Measurements from ENCODE around the gene ANKRD28. TPM values are rescaled to one million over a fixed set of nuclear protein-coding genes. Genes with fewer than 3 reads are reported as not detected.

Gene ANKRD28
- total and polyA plus RNA-seq, 2 of the 13 experiments (the other 11 are each of a cell fraction or from before 2014, with no cell fraction given) = 21.0 to 28.9 TPM

GRCh38 chr3:15810702-15811101 is 12.9 kb upstream of the ANKRD28 start:
- FAIRE-seq (peak; percentile 37), DNase-seq (ENCODE audit: low spot score) (no peak), ATAC-seq (no peak)
- H3K4me2 ChIP-seq (ENCODE audit: low read depth, low read length) = no peak overlapping the region
- H4K20me1 ChIP-seq (ENCODE audit: insufficient read depth, low read length) = no peaks in the 10 kb centered on the region
- H3K36me3 ChIP-seq (replicated peaks in 1 of 2; ENCODE audit: control insufficient read depth in 1 of 2, insufficient read depth in 2 of 2, low read length in 2 of 2) = no peaks in the 10 kb centered on the region; a peak in 1 of 5 replicates
- H3K4me3 ChIP-seq (replicated peaks in 1 of 3; ENCODE audit: insufficient read depth in 1 of 3, low read depth in 2 of 3, low read length in 3 of 3) = no peak overlapping the region
- no peak overlapping the region for H3K27ac ChIP-seq (ENCODE audit: extremely low read length, insufficient read depth, low read length)
- TF ChIP-seq FLYWCH1 (CRISPR knock-in tag; IDR thresholded peaks at IDR 0.05) (no peak), ATF6 (CRISPR knock-in tag; conservative IDR thresholded peaks at IDR 0.05) (no peak), ZNF672 (CRISPR knock-in tag; IDR thresholded peaks at IDR 0.05) (no peak), CEBPG (CRISPR knock-in tag; IDR thresholded peaks at IDR 0.05) (no peak), TBL1XR1 (IDR thresholded peaks at IDR 0.05; ENCODE audit: borderline replicate concordance, low read length, partially characterized antibody) (no peak), ZSCAN31 (CRISPR knock-in tag; IDR thresholded peaks at IDR 0.05; ENCODE audit: low read depth) (no peak), CENPT (CRISPR knock-in tag; IDR thresholded peaks at IDR 0.05; ENCODE audit: low read depth) (no peak), MEIS1 (CRISPR knock-in tag; IDR thresholded peaks at IDR 0.05; ENCODE audit: borderline replicate concordance) (no peak), ZBTB42 (CRISPR knock-in tag; IDR thresholded peaks at IDR 0.05) (no peak), ZNF33A (CRISPR knock-in tag; IDR thresholded peaks at IDR 0.05; ENCODE audit: borderline replicate concordance) (no peak), ADNP (CRISPR knock-in tag; IDR thresholded peaks at IDR 0.05) (no peak), E2F2 (CRISPR knock-in tag; IDR thresholded peaks at IDR 0.05; ENCODE audit: borderline replicate concordance) (no peak), SIN3B (IDR thresholded peaks at IDR 0.05; ENCODE audit: low read length) (no peak), MIXL1 (CRISPR knock-in tag; IDR thresholded peaks at IDR 0.05) (no peak), ZNF326 (CRISPR knock-in tag; IDR thresholded peaks at IDR 0.05; ENCODE audit: borderline replicate concordance) (no peak), ZSCAN30 (CRISPR knock-in tag; IDR thresholded peaks at IDR 0.05) (no peak), THYN1 (CRISPR knock-in tag; IDR thresholded peaks at IDR 0.05; ENCODE audit: borderline replicate concordance, low read depth) (no peak), ZNF720 (CRISPR knock-in tag; IDR thresholded peaks at IDR 0.05) (no peak)
- TF ChIP-seq, protein P1, sequence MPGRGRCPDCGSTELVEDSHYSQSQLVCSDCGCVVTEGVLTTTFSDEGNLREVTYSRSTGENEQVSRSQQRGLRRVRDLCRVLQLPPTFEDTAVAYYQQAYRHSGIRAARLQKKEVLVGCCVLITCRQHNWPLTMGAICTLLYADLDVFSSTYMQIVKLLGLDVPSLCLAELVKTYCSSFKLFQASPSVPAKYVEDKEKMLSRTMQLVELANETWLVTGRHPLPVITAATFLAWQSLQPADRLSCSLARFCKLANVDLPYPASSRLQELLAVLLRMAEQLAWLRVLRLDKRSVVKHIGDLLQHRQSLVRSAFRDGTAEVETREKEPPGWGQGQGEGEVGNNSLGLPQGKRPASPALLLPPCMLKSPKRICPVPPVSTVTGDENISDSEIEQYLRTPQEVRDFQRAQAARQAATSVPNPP (CRISPR knock-in tag; IDR thresholded peaks at IDR 0.05) = no peak
- TF ChIP-seq, protein P2, sequence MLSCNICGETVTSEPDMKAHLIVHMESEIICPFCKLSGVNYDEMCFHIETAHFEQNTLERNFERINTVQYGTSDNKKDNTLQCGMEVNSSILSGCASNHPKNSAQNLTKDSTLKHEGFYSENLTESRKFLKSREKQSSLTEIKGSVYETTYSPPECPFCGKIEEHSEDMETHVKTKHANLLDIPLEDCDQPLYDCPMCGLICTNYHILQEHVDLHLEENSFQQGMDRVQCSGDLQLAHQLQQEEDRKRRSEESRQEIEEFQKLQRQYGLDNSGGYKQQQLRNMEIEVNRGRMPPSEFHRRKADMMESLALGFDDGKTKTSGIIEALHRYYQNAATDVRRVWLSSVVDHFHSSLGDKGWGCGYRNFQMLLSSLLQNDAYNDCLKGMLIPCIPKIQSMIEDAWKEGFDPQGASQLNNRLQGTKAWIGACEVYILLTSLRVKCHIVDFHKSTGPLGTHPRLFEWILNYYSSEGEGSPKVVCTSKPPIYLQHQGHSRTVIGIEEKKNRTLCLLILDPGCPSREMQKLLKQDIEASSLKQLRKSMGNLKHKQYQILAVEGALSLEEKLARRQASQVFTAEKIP (CRISPR knock-in tag; IDR thresholded peaks at IDR 0.05; ENCODE audit: borderline replicate concordance) = no peak
- no peaks in the 10 kb centered on the region for H3K9me3 ChIP-seq (ENCODE audit: low read length)
- ChIA-PET POLR2A (no interaction called here), CTCF (ENCODE audit: low intra/inter-chr PET ratio, low total read pairs) (no interaction called here)
- H3K4me1 ChIP-seq (ENCODE audit: insufficient read depth, low read length) = no peaks in the 10 kb centered on the region
- H3K27me3 ChIP-seq (ENCODE audit: control insufficient read depth in 1 of 2, insufficient read depth in 2 of 2, low read length in 2 of 2) = no peaks in the 10 kb centered on the region
- BruUV-seq (replicated peaks) = no TSS peak
- in situ Hi-C loops (cut with HindIII; ENCODE audit: extremely low pct_ligation_motif_present, low pct_unique_long_range_greater_than_20kb) = no loop called here
- no peak overlapping the region for H2AFZ ChIP-seq (ENCODE audit: low read length)
- intact Hi-C loops (cut with micrococcal nuclease; ENCODE audit: unreplicated experiment) = loop anchor here (2.0 to 10.0 kb wide), 2 partner anchors 180 to 434 kb away; no protein-coding TSS in a partner anchor
- H3K9ac ChIP-seq (ENCODE audit: insufficient read depth, low read depth, low read length) = no peak overlapping the region
- peaks cover 51% of the 10 kb centered on the region for H3K79me2 ChIP-seq (ENCODE audit: insufficient read depth, low read length)

Measured in HepG2 (cell line).